Epithelial cell of proximal tubule (primary cell): ENCODE data around the gene NAA35. TPM values are rescaled to one million over a fixed set of nuclear protein-coding genes. Genes with fewer than 3 reads are reported as not detected.

ENCODE experiments used
- DNase-seq: peaks from one replicate; pipeline ENCODE4 v3.0.0-alpha.2; 2011; ENCODE audit warnings: low read depth
- H3K4me3 ChIP-seq: 2 replicates; pipeline ENCODE4 v1.5.1; 2011; ENCODE audit warnings: low read depth, mild to moderate bottlenecking, low read length
- CTCF ChIP-seq: conservative IDR thresholded peaks from 2 replicates; pipeline ENCODE4 v1.5.1; 2012; ENCODE audit warnings: low read depth, mild to moderate bottlenecking, low read length
- total RNA-seq: library from RNA; depleted of rRNA; stranded (reverse); fragments of >200 nt; gene quantifications from 2 replicates; pipeline ENCODE4 v1.2.3, GENCODE V29; 2015

Gene NAA35
- total RNA-seq, 1 donor from 2014 or later = 22.8 TPM

- no peak for DNase-seq
- no peak for TF ChIP-seq CTCF
Measured at GRCh38 chr9:85944672-85945071, 3.7 kb downstream of the NAA35 start.

GRCh38 chr9:85949586-85950335 lies 8.8 kb downstream of the NAA35 start:
- TF ChIP-seq CTCF = no peak
- DNase-seq = no peak
- H3K4me3 ChIP-seq = no peak overlapping the region

More at GRCh38 chr9:85944672-85945071, 3.7 kb downstream of the NAA35 start:
- no peak overlapping the region for H3K4me3 ChIP-seq

- H3K4me3 ChIP-seq = no peak overlapping the region
- DNase-seq = no peak
- no peak for TF ChIP-seq CTCF
Measured at GRCh38 chr9:85959955-85960354, 19.0 kb downstream of the NAA35 start.

- H3K4me3 ChIP-seq = no peak overlapping the region
- no peak for TF ChIP-seq CTCF
- DNase-seq = no peak
Measured at GRCh38 chr9:85960688-85961093, 19.7 kb downstream of the NAA35 start.

- H3K4me3 ChIP-seq = no peak overlapping the region
- TF ChIP-seq CTCF = no peak
- no peak for DNase-seq
Measured at GRCh38 chr9:85964526-85964925, 23.6 kb downstream of the NAA35 start.

- DNase-seq = no peak
- TF ChIP-seq CTCF = no peak
- H3K4me3 ChIP-seq = no peak overlapping the region
Measured at GRCh38 chr9:85964949-85965348, 24.0 kb downstream of the NAA35 start.

GRCh38 chr9:85969727-85970126 lies 28.8 kb downstream of the NAA35 start:
- no peak overlapping the region for H3K4me3 ChIP-seq
- TF ChIP-seq CTCF = no peak
- no peak for DNase-seq
